NCI-H526 (cell line): ENCODE results near the gene CEMIP.
"Not testable (repeated sequence)": the region's sequence is repeated elsewhere in the genome, so short reads cannot be mapped to it uniquely, and the experiment has no call there.

ENCODE experiments used
- DNase-seq, 2 experiments: peaks; one replicate each; lab custom pipeline; 2025; lab: John Stamatoyannopoulos, UW

CEMIP gene

DNA sequence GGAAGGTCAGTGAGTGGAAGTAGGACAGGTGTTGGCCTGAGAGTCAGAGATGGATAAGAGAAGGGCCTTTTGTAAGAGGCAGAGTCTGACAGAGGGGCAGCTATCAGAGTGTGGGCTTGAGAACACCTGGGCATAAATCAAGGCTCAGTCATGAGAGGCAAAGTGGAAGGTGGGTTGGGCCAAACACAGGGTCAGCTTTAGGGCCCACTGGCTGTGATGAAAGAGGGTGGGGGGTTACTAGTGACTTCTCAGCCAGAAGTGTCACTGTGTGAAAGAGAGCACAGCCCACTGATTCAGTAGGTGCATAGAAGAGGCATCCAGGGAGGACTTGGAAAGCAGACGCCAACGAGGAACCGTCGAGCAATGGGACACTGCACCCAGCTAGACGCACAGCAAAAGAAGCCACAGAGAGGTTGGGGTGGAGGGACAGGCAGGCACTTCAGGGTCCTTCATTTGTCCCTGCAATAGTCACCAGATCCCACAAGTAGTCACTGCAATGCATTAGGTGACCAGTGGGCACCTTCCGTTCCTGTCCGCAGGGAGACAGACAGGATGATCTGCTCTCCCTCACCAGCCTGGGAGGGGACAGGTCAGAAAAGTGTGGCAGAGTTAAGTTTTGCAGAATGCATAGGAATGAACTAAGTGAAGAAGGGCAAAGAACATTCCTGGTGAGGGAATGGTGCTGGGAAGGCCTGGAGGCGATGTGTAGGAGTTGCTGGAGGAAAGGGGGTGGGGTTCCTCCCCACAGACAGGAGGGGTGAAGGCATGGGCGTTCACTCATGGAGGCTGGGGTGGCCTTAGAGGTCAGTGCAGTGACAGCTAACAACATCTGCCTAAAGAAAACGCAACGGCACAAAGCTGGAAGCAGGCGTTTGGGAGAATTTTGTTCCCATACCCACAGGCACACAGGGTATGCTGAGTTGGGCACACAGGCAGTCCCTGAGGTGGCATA, 174.1 kb downstream of the CEMIP start:
- DNase-seq: no peak

DNA sequence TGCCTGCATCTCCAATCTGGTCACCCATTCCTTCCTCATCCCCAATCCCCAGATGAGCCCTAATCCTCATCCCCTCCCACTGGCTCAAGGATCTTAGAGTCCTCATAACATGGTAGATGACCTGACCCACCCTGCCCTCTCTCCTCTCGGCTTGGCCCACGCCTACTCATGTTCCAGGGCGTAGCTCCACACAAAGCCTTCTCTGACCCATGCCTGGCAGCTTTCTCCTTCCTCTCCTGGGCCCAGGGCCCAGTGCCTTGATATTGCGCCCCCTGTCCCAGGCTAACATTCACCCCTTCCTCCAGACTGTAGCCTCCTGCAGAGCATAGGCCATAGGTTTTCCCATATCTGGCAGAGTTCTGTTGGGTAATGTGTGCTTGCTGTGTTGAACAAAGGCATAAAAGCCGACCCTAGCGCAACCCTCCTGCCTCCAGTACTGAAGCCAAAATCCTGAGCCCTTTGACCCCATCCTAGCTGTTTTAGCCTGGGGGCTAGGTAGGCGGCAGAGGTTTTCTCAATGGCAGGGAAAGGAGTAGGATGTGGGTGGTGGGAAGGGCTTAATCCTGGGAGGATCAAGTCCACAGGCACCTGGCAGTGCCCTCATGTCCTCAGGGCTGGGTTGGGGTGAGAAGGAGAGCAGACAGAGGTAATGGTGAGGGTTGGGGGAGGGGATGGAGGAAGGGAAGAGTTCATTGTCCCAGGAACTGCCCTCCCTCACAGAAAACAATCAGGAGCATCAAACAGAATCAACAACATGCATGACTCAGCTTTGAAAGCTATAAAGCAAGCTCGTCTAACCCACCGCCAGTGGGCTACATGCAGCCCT, 175.0 kb downstream of the CEMIP start:
- no peak for DNase-seq

DNA sequence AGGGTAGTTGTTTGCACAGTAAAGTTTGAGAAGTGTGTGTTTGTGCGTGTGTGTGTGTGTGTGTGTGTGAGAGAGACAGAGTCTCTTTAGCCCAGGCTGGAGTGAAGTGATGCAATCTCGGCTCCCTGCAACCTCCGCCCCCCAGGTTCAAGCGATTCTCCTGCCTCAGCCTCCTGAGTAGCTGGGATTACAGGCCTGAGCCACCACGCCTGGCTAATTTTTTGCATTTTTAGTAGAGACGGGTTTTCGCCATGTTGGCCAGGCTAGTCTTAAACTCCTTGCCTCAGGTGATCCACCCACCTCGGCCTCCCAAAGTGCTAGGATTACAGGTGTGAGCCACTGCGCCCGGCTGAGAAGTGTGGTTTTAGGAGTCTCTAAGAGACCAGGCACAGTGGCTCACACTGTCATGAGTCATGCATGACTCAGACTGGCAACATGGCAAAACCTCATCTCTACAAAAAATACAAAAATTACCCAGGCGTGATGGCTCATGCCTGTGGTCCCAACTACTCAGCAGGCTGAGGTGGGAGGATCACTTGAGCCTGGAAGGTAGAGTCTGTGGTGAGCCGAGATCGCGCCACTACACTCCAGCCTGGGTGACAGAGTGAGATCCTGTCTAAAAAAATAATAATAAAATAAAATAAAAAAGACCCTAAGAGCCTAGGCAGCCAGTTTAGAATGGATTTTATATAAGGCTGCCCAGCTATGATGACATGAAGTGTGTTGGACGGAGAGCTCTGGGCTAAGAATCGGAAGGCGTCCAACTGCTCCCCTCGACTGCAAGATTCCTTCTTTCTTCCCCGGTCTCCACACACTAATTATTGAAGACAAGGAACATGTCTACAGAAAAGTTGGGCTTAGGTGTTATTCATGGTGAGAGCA, 176.6 kb downstream of the CEMIP start:
- DNase-seq: not testable (repeated sequence)

DNA sequence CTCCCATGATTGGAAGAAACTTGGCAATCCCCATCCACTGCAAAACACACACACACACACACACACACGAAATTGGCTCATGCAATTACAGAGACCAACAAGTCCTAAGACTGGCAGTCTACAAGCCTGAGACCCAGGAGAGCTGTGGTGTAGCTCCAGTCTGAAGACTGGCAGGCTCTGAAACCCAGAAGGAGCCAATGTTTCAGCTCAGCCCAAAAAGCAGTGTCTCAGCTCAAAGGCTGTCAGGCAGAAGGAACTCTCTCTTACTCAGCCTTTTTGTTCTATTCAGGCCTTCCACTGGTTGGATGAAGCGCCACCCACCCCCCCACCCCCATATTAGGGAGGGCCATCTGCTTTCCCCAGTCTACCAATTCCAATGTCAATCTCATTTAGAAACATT, 178.4 kb downstream of the CEMIP start:
- no peak for DNase-seq

DNA sequence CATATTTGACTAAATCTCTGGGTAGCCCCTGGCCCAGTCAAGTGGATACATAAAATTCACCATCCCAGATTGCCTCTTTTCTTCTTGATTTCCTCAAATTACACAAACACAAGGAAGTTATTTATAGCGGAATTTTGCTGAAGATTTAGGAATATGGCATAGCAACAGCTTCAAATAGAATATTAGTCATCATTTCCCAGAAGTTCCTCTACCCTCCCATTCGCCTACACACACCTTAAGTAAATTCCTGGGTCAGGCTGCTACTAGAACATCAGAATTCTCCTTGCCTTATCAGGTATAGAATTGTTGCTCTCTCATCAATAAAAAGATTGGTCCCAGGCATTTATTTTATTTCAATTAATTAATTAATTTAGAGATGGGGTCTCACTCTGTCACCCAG, 178.8 kb downstream of the CEMIP start:
- DNase-seq: no peak

DNA sequence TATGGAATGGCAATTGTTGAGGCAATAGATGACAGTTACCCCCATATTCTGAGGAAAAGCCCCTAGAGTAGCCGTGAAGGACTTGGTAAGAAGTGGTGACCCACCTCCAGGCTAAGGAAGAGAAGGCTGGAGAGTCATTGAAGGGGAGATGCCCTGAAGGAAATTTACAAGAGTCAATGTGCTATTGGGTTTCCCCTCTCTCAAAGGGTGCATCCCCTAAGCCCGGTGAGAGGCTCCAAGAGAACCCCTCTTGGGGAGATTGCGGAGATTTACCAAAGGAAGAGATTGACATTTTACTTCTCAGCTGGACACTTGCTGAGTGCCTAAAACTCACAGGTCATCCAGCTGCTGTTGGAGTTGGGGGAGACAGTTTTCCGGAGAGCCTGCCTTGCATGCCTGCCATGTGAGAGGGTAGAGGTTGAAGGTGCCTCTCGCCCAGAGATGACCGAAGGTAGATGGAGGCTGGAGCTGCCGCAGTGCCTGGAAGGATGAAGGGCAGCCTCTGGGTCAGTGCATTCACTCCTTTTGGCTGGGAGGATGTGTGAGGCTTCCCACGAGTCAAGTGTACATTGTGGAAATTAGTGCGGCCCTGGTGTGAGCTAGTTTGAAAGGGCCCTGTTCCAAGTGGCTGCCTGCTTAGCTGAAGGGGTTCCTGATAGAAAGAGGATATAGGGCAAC, 179.8 kb downstream of the CEMIP start:
- no peak for DNase-seq

DNA sequence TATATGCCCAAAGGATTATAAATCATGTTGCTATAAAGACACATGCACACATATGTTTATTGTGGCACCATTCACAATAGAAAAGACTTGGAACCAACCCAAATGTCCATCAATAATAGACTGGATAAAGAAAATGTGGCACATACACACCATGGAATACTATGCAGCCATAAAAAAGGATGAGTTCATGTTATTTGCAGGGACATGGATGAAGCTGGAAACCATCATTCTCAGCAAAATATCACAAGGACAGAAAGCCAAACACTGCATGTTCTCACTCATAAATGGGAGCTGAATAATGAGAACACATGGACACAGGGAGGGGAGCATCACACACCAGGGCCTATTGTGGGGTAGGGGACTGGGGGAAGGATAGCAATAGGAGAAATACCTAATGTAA, 186.3 kb downstream of the CEMIP start:
- DNase-seq: not testable (repeated sequence)

DNA sequence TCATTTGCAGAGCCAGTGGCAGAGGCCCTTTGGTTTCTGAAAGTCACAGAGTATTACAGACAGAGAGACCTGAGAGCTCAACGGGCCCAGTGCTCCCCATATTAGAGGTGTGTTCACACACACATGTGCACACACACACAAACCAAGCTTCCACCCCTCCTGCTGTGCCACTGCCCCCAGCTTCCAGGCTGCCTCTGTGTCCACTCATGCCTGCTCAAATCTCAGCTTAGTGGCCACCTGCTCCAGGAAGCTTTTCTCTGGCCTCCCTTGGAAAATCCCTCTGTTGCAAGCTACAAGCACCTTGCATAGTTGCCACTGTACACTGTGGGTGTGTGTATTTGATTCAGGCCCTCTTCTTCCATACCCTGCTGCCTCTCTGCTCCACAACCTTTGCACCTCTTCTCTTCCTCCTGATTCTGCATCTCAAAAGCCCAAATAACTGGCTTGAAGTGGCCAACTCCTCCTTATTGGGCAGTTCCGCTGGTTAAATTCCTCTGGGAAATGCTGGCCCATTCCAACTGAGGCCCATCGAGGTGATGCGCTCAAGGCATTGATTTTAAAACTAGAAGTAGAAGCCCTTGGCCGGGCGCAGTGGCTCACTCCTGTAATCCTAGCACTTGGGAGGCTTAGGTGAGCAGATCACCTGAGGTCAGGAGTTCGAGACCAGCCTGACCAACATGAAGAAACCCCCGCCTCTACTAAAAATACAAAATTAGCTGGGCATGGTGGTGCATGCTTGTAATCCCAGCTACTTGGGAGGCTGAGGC, 187.4 kb downstream of the CEMIP start:
- no peak for DNase-seq

DNA sequence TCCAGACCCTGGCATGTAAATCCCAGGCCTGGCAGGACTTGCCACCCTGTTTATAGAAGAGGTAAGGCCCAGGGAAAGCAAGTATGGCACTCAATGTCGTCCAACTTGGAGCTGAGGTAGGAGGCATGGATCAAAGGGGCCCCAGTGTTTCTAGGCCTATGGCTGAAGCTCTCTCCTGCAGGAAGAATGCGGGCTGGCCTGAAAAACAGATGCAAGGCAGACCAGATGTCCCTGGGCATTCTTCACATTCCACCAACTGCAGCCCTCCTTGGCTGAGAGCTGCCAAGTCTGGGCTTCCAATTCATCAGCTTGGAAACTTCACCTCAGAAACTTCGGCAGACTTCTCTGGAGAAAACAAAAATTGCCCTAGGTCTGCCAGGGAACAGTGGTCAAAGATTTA, 188.3 kb downstream of the CEMIP start:
- DNase-seq: no peak

DNA sequence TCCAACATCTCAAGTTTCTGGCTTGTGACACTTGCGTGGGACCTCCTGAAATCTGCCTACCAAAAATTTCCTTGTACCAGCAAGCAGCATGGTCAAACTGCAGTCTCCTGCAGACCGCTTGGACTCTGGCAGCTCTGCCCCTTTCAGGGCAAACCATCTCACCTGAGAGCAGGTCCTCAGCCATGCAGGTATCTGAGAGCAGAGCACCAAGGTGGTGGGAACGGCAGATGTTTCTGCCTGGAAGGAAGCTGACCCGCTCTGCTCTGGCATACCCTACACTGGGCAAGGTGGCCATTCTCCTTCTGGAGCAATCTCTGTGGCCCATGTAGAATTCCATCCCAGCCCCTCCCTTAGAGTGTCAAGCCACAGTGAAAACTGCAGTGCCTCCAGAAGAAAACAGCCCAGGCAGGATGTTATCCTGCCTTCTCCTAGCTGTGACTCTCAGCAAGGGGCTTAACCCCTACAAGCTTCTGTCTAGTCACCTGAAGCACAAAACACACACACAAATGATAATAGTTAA, 188.9 kb downstream of the CEMIP start:
- DNase-seq: no peak

DNA sequence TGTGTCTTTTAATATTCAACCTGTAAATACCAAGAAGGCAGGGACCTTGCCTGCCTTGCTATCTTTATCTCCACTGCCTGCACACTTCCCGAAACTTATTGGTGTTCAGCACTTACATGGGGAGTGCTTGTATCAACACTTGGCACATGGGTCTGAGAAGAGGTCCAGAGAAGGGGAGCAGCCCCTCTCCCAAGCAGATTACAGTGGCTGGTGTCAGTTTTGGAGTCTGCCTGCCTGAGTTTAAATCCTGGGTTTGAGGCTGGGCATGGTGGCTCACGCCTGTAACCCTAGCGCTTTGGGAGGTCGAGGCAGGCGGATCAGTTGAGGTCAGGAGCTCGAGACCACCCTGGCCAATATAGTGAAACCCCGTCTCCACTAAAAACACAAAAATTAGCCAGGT, 190.1 kb downstream of the CEMIP start:
- no peak for DNase-seq

DNA sequence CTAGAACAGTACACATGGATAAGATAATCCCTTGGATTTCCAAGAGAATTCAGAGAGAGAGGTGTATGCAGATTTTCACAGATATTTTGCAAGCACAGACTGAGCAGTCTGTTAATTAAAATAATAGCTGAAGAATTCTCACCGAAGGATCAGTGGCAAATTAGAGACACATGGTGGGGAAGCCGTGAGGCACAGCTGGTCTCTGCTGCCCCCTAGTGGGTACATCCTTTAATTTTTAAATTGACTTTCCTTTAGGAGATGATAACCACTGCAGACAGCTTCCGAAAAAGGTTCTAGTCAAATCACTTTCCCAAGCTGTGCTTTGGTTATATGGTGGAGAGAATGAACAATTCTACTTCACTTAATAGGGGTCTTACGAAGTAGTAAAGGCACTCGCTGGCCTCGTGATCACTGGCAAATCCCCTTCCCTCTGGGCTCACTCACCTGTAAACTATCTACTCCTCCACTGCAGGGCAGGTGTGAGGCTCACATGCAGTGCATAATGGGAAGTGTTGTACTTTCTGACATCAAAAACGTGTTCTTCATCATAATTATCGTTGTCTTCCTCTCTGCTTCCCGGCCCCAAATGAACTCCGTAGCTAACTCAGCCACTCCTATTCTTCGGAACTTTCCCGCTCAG, 191.0 kb downstream of the CEMIP start:
- DNase-seq: peak; percentile 38 to 80

DNA sequence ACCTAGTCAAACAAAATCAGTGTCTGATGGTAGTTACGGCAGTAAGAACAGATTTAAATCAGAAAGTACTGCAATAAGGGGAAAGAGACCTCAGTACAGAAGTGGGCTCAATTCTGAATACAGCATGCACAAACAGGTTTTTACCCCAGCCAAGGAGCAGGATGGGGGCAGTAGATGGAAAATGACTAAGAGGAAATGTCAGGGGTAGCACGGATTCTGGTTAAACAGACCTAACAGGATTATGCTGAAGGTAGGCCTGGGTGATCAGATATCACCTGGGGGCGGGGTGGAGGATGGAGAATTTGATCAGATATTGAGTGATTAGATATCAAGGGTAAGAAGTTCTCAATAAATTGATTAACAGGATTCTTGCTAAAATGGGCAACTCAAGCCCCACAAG, 191.5 kb downstream of the CEMIP start:
- no peak for DNase-seq

DNA sequence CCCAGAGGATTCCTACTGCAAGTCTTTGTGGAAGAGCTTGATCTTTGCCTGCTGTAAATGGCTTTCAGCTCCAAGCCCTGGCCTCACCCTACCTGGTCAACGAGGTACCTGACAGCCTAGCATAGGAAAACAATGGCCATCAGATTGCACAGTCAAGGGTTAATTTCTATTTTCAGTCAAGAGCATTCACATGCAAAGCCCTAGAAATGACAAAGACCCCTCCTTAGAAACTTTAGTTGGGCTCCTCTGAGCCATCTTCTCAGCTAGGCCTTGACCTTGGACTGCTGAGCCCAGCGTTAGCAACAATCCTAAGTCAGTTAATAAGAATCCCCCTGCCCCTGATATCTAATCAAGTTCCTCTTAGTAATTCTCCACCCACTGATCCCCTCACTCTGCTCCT, 192.0 kb downstream of the CEMIP start:
- no peak for DNase-seq

DNA sequence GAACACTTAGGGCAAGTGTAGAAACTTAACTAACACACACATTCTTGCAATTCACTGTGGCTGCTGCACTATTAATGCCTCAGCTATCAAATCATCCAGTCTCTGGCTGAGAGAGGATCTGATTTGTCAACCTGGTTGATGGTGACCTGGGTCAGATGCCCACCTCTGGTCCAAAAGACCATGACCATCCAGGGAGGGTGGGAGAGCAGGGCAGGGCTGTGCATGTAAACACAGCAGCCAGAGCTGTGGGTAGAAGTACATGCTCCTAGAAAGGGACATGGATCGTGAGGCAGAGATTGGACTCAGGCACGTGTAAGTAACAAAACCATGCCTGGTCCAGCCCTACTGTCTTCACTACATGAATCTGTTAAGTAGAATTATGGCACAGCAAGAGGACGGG, 193.1 kb downstream of the CEMIP start:
- DNase-seq: no peak

DNA sequence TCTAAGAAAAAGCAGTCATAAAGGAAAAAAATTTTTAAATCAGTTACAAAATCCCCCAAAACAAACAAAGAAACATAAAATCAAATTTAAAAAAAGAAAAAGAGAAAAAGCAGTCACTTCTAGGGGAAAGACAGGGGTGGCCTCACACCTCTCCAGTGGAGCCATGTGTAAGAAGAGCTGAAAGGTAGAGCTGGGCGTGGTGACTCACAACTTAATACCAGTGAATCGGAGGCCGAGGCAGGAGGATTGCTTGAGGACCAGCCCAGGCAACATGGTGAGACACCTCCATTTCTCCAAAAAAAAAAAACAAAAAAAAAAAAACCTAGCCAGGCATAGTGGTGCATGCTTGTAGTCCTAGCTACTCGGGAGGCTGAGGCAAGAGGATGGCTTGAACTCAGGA, 195.7 kb downstream of the CEMIP start:
- DNase-seq: no peak

DNA sequence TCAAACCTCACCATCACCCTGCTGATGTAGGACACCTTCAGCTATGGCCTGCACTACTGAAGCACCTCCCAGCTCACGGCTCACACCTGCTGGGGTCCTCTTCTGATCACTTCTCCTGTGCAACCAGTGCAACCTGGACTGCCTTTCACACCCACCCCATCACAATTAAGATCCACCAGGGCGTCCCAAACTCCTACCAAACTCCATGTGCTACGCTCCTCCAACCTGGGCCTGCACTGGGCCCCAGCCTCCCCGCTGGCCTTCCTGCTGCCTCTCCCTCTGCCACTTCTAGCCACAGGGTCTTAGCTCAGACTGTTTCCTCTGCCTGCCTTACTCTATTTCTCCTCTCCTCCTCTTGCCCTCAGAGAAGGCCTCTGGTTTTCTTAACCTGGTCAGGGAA, 197.7 kb downstream of the CEMIP start:
- DNase-seq: no peak

DNA sequence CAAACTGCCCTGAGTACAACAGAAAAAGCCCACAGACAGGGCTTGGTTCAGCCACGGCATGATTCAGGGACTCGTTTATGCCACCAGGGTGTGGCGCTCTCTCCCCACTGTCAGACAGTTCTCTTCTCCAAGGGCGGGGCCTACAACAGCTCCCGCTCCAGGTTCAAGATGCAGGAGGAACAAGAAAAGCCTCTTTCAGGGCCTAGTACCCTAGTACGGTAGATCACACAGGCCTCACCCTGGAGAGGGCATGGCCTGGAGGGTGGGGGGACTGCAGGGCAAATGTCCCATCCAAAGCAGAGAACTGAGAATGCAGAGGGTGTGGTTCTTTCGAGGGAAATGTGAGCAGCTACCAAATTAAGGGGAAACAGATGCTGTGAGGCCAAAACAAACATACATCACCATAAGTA, 198.5 kb downstream of the CEMIP start:
- peak; percentile 59 to 84 for DNase-seq

DNA sequence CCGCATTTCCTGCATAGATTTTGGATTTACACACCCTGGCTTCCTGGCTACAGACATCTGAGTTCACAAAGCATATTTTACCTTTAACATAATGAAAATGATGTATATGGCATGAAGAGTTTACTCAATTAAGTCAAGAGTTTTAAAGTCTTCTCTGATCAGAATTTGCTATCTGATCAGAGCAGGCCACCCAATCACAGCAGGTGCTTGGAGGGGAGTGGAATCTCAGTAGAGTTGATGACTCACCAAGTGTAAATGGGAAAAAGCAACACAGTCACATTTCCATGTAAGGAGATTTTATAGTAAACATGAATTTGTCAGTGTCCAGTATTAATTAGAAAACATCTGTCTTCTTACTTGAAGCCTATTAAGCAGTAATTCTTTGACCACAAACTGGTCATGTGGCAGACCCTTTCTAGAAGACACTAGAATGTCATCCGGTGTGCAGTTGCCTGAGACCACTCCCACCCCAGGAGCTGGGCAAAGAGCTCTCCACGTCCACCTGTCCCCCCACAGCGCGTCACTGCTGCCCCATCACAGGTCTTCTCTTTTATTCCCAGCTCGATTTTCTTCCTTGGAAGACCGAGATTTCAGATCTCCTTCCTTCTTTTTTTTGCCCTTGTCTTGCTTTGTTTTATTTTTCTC, 199.6 kb downstream of the CEMIP start:
- no peak for DNase-seq
